ENCODE measurements around the gene CBX5. TPM values are rescaled to one million over a fixed set of nuclear protein-coding genes. Genes with fewer than 3 reads are reported as not detected.

CBX5 gene
- total RNA-seq, 1 experiment from 2014 or later: 130 TPM

- Histone ChIP-seq H3K4me1 (ENCODE audit: control insufficient read depth, insufficient read depth, low read length) (peaks cover 12% of the 10 kb centered on the region), H3K27ac (ENCODE audit: low read length) (no peak overlapping the region; the same call in 1 of the 2 replicates), H3K9me3 (ENCODE audit: control insufficient read depth, insufficient read depth, low read depth, low read length) (no peaks in the 10 kb centered on the region), H3K4me3 (ENCODE audit: low read depth in 2 of 2, low read length in 2 of 2) (no peak overlapping the region; a peak in 1 of 4 replicates), H3K27me3 (ENCODE audit: control insufficient read depth, insufficient read depth, low read length) (no peaks in the 10 kb centered on the region), H3K36me3 (ENCODE audit: control insufficient read depth, insufficient read depth, low read length) (no peaks in the 10 kb centered on the region)
- no peak for DNase-seq (ENCODE audit: low read depth, low spot score)
- ATAC-seq: no peak
- intact Hi-C loops (cut with micrococcal nuclease; ENCODE audit: unreplicated experiment) (loop anchor here (5.0 kb wide), 1 partner anchor 516 kb away; no protein-coding TSS in a partner anchor), in situ Hi-C loops (cut with HindIII; ENCODE audit: low pct_unique_long_range_greater_than_20kb, low sequenced_read_pairs) (no loop called here)
- no peak for TF ChIP-seq CTCF (IDR thresholded peaks at IDR 0.05)
- ChIA-PET CTCF (interaction anchor here (1.2 kb wide), 1 partner anchor 149 kb away, joined by 3 read pairs; no protein-coding TSS in a partner anchor), POLR2A (no interaction called here)
- no TSS peak for BruUV-seq (replicated peaks)
Observed at GRCh38 chr12:54217774-54218241, 62.1 kb downstream of the CBX5 start.

- Histone ChIP-seq H3K9me3 (ENCODE audit: control insufficient read depth, insufficient read depth, low read depth, low read length) (no peaks in the 10 kb centered on the region), H3K27ac (ENCODE audit: low read length) (peak overlapping the region; percentile 60), H3K4me1 (ENCODE audit: control insufficient read depth, insufficient read depth, low read length) (peaks cover 12% of the 10 kb centered on the region), H3K27me3 (ENCODE audit: control insufficient read depth, insufficient read depth, low read length) (no peaks in the 10 kb centered on the region), H3K36me3 (ENCODE audit: control insufficient read depth, insufficient read depth, low read length) (no peaks in the 10 kb centered on the region), H3K4me3 (ENCODE audit: low read depth in 2 of 2, low read length in 2 of 2) (peak overlapping the region; percentile 33 to 49)
- intact Hi-C loops (cut with micrococcal nuclease; ENCODE audit: unreplicated experiment): loop anchor here (5.0 kb wide), 1 partner anchor 515 kb away; no protein-coding TSS in a partner anchor
- POLR2A ChIA-PET: no interaction called here
- in situ Hi-C loops (cut with HindIII; ENCODE audit: low pct_unique_long_range_greater_than_20kb, low sequenced_read_pairs): no loop called here
- CTCF ChIA-PET: interaction anchor here (0.7 to 0.9 kb wide), 3 partner anchors 9 to 217 kb away, joined by 3 read pairs; partner anchors contain the start of gene HOXC9
- peak; percentile 65 for ATAC-seq
- peak; percentile 67 for DNase-seq (ENCODE audit: low read depth, low spot score)
- TF ChIP-seq TCF7L2 (IDR thresholded peaks at IDR 0.05; ENCODE audit: low read depth, low read length): no peak
- TF ChIP-seq, protein P1, sequence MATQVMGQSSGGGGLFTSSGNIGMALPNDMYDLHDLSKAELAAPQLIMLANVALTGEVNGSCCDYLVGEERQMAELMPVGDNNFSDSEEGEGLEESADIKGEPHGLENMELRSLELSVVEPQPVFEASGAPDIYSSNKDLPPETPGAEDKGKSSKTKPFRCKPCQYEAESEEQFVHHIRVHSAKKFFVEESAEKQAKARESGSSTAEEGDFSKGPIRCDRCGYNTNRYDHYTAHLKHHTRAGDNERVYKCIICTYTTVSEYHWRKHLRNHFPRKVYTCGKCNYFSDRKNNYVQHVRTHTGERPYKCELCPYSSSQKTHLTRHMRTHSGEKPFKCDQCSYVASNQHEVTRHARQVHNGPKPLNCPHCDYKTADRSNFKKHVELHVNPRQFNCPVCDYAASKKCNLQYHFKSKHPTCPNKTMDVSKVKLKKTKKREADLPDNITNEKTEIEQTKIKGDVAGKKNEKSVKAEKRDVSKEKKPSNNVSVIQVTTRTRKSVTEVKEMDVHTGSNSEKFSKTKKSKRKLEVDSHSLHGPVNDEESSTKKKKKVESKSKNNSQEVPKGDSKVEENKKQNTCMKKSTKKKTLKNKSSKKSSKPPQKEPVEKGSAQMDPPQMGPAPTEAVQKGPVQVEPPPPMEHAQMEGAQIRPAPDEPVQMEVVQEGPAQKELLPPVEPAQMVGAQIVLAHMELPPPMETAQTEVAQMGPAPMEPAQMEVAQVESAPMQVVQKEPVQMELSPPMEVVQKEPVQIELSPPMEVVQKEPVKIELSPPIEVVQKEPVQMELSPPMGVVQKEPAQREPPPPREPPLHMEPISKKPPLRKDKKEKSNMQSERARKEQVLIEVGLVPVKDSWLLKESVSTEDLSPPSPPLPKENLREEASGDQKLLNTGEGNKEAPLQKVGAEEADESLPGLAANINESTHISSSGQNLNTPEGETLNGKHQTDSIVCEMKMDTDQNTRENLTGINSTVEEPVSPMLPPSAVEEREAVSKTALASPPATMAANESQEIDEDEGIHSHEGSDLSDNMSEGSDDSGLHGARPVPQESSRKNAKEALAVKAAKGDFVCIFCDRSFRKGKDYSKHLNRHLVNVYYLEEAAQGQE (IDR thresholded peaks at IDR 0.05; ENCODE audit: insufficient read depth in 1 of 2, low read depth in 2 of 2, low read length in 1 of 2): no peak
- no peak for TF ChIP-seq SIN3A (IDR thresholded peaks at IDR 0.05; ENCODE audit: borderline replicate concordance, insufficient read depth, low read depth, low read length)
- peak; percentile 92 for TF ChIP-seq CTCF (IDR thresholded peaks at IDR 0.05)
- no TSS peak for BruUV-seq (replicated peaks)
Observed at GRCh38 chr12:54216797-54217661, 62.9 kb downstream of the CBX5 start.
